NOMO-1 treated with DMSO at 0.1 percent for 48 hours (cell line): ENCODE results near the gene PARPBP.
A peak's percentile ranks its signal among the peaks of the same experiment; 100 is the strongest.
"Not testable (repeated sequence)": the region's sequence is repeated elsewhere in the genome, so short reads cannot be mapped to it uniquely, and the experiment has no call there.

ENCODE experiments used
- DNase-seq: peaks from one replicate; lab custom pipeline; 2025; ENCODE audit not compliant: unreplicated experiment; lab: John Stamatoyannopoulos, UW

PARPBP gene

GRCh38 chr12:102147062-102147587, 27.1 kb downstream of the PARPBP start:
- not testable (repeated sequence) for DNase-seq

- DNase-seq: not testable (repeated sequence)
These were observed 35.2 kb downstream of the PARPBP start for GRCh38 chr12:102155206-102155605.

GRCh38 chr12:102163383-102163782, 43.4 kb downstream of the PARPBP start:
- DNase-seq: no peak

- DNase-seq: peak; percentile 57
These were observed 48.0 kb downstream of the PARPBP start for GRCh38 chr12:102167821-102168604.

- peak; percentile 10 for DNase-seq
These were observed 50.1 kb downstream of the PARPBP start for GRCh38 chr12:102169922-102170621.

GRCh38 chr12:102171951-102172350, 52.0 kb downstream of the PARPBP start:
- no peak for DNase-seq

GRCh38 chr12:102172436-102172835, 52.5 kb downstream of the PARPBP start:
- DNase-seq: no peak

GRCh38 chr12:102174117-102174516, 54.1 kb downstream of the PARPBP start:
- DNase-seq: no peak

- no peak for DNase-seq
These were observed 54.8 kb downstream of the PARPBP start for GRCh38 chr12:102174761-102175160.

GRCh38 chr12:102182635-102183034, 62.7 kb downstream of the PARPBP start:
- DNase-seq: peak; percentile 87

- no peak for DNase-seq
These were observed 75.8 kb downstream of the PARPBP start for GRCh38 chr12:102195826-102196225.

- DNase-seq: no peak
These were observed 77.8 kb downstream of the PARPBP start, which contains the start of gene PMCH for GRCh38 chr12:102197789-102198188. PMCH (minus strand) TSS chr12:102197833; CDS start chr12:102197770, 63 bp downstream.

GRCh38 chr12:102201436-102202061, 81.6 kb downstream of the PARPBP start:
- no peak for DNase-seq

GRCh38 chr12:102202556-102202955, 82.6 kb downstream of the PARPBP start:
- no peak for DNase-seq

GRCh38 chr12:102204025-102204424, 84.0 kb downstream of the PARPBP start:
- no peak for DNase-seq

- DNase-seq: no peak
These were observed 96.2 kb downstream of the PARPBP start for GRCh38 chr12:102215992-102216691.

GRCh38 chr12:102220736-102221135, 100.8 kb downstream of the PARPBP start:
- no peak for DNase-seq

- DNase-seq: no peak
These were observed 108.0 kb downstream of the PARPBP start for GRCh38 chr12:102227954-102228353.

GRCh38 chr12:102232036-102232435, 112.1 kb downstream of the PARPBP start:
- no peak for DNase-seq

- DNase-seq: no peak
These were observed 112.5 kb downstream of the PARPBP start for GRCh38 chr12:102232446-102232845.

- no peak for DNase-seq
These were observed 114.6 kb downstream of the PARPBP start for GRCh38 chr12:102234599-102234998.
